ENCODE data around the gene MRTFB.
A peak's percentile ranks its signal among the peaks of the same experiment; 100 is the strongest.

MRTFB gene

DNA sequence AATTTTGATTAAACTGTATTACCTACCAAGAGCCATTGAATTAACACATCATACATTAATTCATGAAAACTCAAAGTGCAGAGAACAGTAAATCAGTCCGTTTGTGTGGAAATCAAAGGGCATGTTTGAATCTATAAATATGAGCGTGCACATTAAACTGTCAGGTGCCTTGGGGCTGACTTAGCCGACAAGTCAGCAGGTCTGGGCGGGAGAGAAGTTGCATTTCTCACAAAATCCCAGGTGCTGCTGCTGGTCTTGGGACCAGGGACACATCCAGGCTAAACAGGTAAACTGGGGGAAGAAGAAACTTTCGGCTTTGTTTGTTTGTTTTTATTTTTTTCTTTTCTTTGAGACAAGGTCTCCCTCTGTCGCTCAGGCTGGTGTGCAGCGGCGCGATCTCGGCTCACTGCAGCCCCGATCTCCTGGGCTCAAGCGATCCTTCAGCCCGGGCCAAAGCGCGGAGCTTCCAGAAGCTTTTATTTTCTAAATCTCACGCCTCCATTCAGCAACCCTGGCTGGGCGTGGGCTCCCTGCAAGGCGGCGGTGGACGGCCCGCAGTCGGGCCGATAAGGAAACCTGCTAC is 213.9 kb downstream of the MRTFB start:
- peak; percentile 43 for TF ChIP-seq CTCF (IDR thresholded peaks at IDR 0.05; ENCODE audit: low read length, missing control alignments)
- DNase-seq (ENCODE audit: low read depth): peak; percentile 73
- peak overlapping the region; percentile 90 for H3K4me3 ChIP-seq (replicated peaks; ENCODE audit: low read depth, low read length)

GRCh38 chr16:14285513-14286367 is 214.6 kb downstream of the MRTFB start:
- H3K4me3 ChIP-seq (replicated peaks; ENCODE audit: low read depth, low read length): peak overlapping the region; percentile 90
- TF ChIP-seq CTCF (IDR thresholded peaks at IDR 0.05; ENCODE audit: low read length, missing control alignments): no peak
- peak; percentile 96 for DNase-seq (ENCODE audit: low read depth)

DNA sequence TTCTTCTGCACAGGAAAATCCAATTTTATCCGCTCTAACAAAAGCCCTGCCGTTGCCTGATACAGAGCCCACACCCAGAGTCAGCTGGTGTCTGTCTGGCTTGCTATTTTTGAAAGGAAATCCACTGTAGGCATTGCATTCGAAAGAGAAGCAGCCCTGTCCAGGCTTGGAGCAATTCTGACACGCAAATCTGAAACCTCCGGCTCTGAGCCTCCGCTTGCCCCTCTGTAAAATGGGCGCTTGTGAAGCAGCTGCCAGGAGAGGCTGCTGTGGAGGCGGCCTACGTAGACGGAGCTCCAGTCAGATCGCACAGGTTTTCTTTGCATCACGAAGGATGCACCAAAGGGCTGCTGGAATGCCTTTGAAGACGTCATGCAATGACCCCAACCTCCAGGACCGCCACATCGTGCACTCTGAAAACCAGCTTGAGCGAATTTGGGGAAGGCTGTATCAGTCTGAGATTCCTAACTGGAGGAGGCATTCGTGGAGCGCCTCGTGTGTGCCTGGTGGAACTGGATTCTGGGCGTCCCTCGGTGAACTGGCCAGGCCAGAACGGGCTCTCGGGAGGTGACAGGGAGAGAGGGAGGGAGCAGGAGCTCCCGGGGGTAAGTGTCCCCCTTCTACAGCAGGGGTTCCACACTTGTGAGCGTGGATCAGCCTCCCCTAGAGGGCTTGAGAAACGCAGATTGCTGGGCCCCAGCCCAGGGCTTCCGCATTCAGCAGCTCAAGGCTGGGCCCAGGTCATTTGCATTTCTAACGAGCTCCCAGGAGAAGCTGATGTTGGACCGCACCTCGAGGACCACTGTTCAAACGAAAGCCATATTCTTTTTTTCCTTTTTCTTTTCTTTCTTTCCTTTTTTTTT is 215.5 kb downstream of the MRTFB start:
- TF ChIP-seq CTCF (IDR thresholded peaks at IDR 0.05; ENCODE audit: low read length, missing control alignments): no peak
- DNase-seq (ENCODE audit: low read depth): peak; percentile 49
- peak overlapping the region; percentile 51 for H3K4me3 ChIP-seq (replicated peaks; ENCODE audit: low read depth, low read length)

DNA sequence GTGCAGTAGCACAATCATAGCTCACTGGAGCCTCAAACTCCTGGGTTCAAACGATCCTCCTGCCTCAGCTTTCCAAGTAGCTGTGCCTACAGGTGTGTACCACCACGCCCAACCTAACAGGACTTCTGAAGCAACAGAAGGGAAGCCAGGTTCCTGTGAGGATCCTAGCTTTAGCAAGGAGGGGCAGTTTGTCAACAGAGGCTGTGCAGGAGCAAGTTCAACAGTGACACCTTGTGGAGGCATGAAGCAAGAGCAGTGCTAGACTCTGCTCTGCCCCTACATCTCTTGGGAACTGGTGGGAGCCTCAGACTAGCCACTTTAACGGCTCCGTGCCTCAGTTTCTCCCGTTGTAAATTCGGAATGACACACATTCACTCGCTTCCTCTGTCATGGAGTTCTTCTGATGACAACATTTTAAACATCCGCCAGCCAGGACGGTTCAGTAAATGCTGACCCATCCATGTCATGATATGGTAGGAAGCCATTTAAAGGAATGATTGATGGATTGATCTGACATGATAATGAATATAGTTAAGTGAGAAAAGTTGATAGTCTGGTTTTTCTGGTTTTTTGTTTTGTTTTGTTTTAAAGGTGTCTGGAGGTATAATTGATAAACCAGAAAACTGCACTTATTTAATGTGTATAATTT is 218.7 kb downstream of the MRTFB start:
- TF ChIP-seq CTCF (IDR thresholded peaks at IDR 0.05; ENCODE audit: low read length, missing control alignments): peak; percentile 53
- no peak overlapping the region for H3K4me3 ChIP-seq (replicated peaks; ENCODE audit: low read depth, low read length)
- peak; percentile 39 for DNase-seq (ENCODE audit: low read depth)

DNA sequence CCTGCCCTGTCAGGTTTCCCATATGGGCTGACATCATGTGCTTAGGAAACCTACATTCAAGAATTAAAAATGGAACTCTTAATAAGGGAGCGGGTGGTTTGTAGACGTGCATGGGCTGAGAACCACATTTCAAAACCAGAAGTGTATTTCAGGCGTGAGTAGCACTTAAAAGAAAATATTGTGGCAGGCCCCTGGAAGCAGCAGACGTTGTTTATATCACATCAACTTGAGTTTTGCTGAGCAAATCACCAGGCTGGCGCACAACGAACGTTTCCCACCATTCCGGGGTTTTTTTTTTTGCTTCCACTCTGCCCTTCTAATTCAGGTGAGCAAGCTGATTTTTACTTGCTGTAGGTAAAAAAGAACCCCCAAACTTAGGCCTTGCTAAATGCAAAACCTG is 220.2 kb downstream of the MRTFB start:
- DNase-seq (ENCODE audit: low read depth): no peak
- no peak overlapping the region for H3K4me3 ChIP-seq (replicated peaks; ENCODE audit: low read depth, low read length)
- no peak for TF ChIP-seq CTCF (IDR thresholded peaks at IDR 0.05; ENCODE audit: low read length, missing control alignments)

DNA sequence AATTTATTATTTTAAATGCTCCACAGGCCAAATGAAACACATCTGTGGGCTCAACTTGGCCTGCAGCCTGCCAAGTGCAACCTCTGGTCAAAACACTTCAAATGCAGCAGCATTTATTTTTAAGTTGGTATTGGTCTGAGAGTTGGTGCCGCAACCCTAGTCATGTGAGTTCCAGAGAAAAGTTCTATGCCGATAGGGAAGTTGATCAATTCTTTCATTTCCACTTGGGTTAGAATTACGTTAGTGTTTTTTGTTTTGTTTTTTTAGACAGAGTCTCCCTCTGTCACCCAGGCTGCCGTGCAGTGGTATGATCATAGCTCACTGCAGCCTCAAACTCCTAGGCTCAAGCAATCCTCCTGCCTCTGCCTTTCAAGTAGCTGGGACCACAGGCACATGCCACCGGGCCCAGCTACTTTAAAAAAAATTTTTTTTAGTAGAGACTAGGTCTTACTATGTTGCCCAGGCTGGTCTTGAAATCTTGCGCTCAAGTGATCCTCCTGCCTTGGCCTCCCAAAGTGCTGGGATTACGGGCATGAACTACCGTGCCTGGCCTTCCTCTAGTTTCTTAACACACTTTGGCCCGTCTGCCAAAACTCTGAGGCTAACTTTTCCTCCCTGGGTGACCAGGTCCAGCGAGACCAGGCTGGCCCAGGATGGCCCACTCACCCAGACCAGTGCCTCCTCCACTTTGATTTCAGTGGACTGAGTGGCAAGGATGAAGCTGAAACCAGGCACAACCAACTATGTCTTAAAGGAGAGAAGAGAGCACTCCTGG is 221.1 kb downstream of the MRTFB start:
- H3K4me3 ChIP-seq (replicated peaks; ENCODE audit: low read depth, low read length): no peak overlapping the region
- TF ChIP-seq CTCF (IDR thresholded peaks at IDR 0.05; ENCODE audit: low read length, missing control alignments): no peak
- DNase-seq (ENCODE audit: low read depth): no peak
